Immature natural killer cell (primary cell): ENCODE data around the gene CYBC1. TPM values are rescaled to one million over a fixed set of nuclear protein-coding genes. Genes with fewer than 3 reads are reported as not detected.

Source experiments
- DNase-seq, 3 donors: peaks; one replicate each; pipeline ENCODE4 v3.0.0; 2022; ENCODE audit warnings: mixed read lengths in 1 of 3
- H3K27ac Mint-ChIP-seq, 6 donors: one replicate each; pipeline ENCODE4 v1.8.0; 2020; ENCODE audit warnings: mixed read lengths in 6 of 6, mild to moderate bottlenecking in 5 of 6, inconsistent platforms in 4 of 6, moderate library complexity in 3 of 6
- H3K27me3 Mint-ChIP-seq, 3 donors: one replicate each; pipeline ENCODE4 v1.8.0; 2020 to 2021; ENCODE audit warnings: low read depth in 3 of 3, mild to moderate bottlenecking in 3 of 3, mixed read lengths in 3 of 3, moderate library complexity in 3 of 3, inconsistent platforms in 1 of 3
- H3K36me3 Mint-ChIP-seq, 3 donors: one replicate each; pipeline ENCODE4 v1.8.0; 2020; ENCODE audit warnings: mixed read lengths in 3 of 3, inconsistent platforms in 2 of 3, mild to moderate bottlenecking in 2 of 3
- H3K4me1 Mint-ChIP-seq, 2 donors: one replicate each; pipeline ENCODE4 v1.8.0; 2020; ENCODE audit warnings: inconsistent platforms in 2 of 2, mild to moderate bottlenecking in 2 of 2, mixed read lengths in 2 of 2, moderate library complexity in 1 of 2
- H3K4me3 Mint-ChIP-seq, 5 donors: one replicate each; pipeline ENCODE4 v1.8.0; 2020; ENCODE audit warnings: mild to moderate bottlenecking in 5 of 5, mixed read lengths in 5 of 5, inconsistent platforms in 3 of 5, moderate library complexity in 3 of 5
- H3K9me3 Mint-ChIP-seq, 6 donors: one replicate each; pipeline ENCODE4 v1.8.0; 2020; ENCODE audit warnings: mild to moderate bottlenecking in 6 of 6, mixed read lengths in 6 of 6, inconsistent platforms in 4 of 6, moderate library complexity in 3 of 6
- polyA plus RNA-seq, 3 donors: library from polyadenylated mRNA; unstranded; fragments of 300-500 nt; fragmentation: Illumina TruSeq; gene quantifications; one replicate each; pipeline ENCODE4 v1.2.3, GENCODE V29; 2021

The CYBC1 gene
- polyA plus RNA-seq, result 100 to 1,000 TPM; 182 to 246 (median 243) TPM

GRCh38 chr17:82450357-82451106, at the start of gene CYBC1:
CYBC1 (minus strand) TSS chr17:82450752; CDS start chr17:82449254, 1,498 bp downstream.
- Mint-ChIP-seq H3K4me1 (peaks cover 36 to 38% of the 10 kb centered on the region in 2 donors), H3K4me3 (peak within 1 kb of the TSS; percentile 94 to 98 (median 95)), H3K9me3 (no peaks in the 10 kb centered on the region), H3K36me3 (no peaks in the 10 kb centered on the region), H3K27ac (peak within 1 kb of the TSS; percentile 96 to 99 (median 98)), H3K27me3 (peaks cover 7 to 20% (median 9%) of the 10 kb centered on the region in 3 donors)
- peak; percentile 90 to 94 (median 93) for DNase-seq

- Mint-ChIP-seq H3K4me3 (peak overlapping the region; percentile 91 to 95 (median 92)), H3K36me3 (no peaks in the 10 kb centered on the region), H3K27ac (peak overlapping the region; percentile 89 to 96 (median 95)), H3K4me1 (peaks cover 28 to 38% of the 10 kb centered on the region in 2 donors), H3K27me3 (peaks cover 16 to 34% (median 17%) of the 10 kb centered on the region in 3 donors), H3K9me3 (no peaks in the 10 kb centered on the region)
- DNase-seq, result peak; percentile 61 to 65 (median 62)
Observed at GRCh38 chr17:82497483-82498405, 47.2 kb upstream of the CYBC1 start.

GRCh38 chr17:82496529-82497434, 46.2 kb upstream of the CYBC1 start:
- DNase-seq, result peak; percentile 91 to 94 (median 92)
- H3K9me3 Mint-ChIP-seq, result no peaks in the 10 kb centered on the region
- peaks cover 16 to 34% (median 17%) of the 10 kb centered on the region in 3 donors for H3K27me3 Mint-ChIP-seq
- H3K4me1 Mint-ChIP-seq, result peaks cover 28 to 38% of the 10 kb centered on the region in 2 donors
- peak overlapping the region; percentile 84 to 96 (median 94) for H3K27ac Mint-ChIP-seq
- H3K36me3 Mint-ChIP-seq, result no peaks in the 10 kb centered on the region
- peak overlapping the region; percentile 67 to 78 (median 74) for H3K4me3 Mint-ChIP-seq

- Mint-ChIP-seq H3K4me3 (peak overlapping the region; percentile 67 to 78 (median 74)), H3K27ac (peak overlapping the region; percentile 84 to 96 (median 94)), H3K4me1 (peaks cover 28 to 38% of the 10 kb centered on the region in 2 donors), H3K27me3 (peaks cover 14 to 34% (median 17%) of the 10 kb centered on the region in 3 donors), H3K36me3 (no peaks in the 10 kb centered on the region), H3K9me3 (no peaks in the 10 kb centered on the region)
- no peak for DNase-seq
Observed at GRCh38 chr17:82495844-82496528, 45.4 kb upstream of the CYBC1 start.

- H3K4me3 Mint-ChIP-seq, result peak overlapping the region; percentile 62 to 76 (median 66)
- peak overlapping the region; percentile 88 to 97 (median 96) for H3K27ac Mint-ChIP-seq
- no peaks in the 10 kb centered on the region for H3K9me3 Mint-ChIP-seq
- H3K27me3 Mint-ChIP-seq, result peaks cover 14 to 34% (median 17%) of the 10 kb centered on the region in 3 donors
- DNase-seq, result peak; percentile 90 to 93 (median 90)
- H3K4me1 Mint-ChIP-seq, result peaks cover 28 to 37% of the 10 kb centered on the region in 2 donors
- no peaks in the 10 kb centered on the region for H3K36me3 Mint-ChIP-seq
Observed at GRCh38 chr17:82494236-82495055, 43.9 kb upstream of the CYBC1 start.

- H3K4me3 Mint-ChIP-seq, result no peak overlapping the region
- H3K36me3 Mint-ChIP-seq, result peaks cover 0 to 7% (median 0%) of the 10 kb centered on the region in 3 donors
- H3K9me3 Mint-ChIP-seq, result no peaks in the 10 kb centered on the region
- peaks cover 24 to 28% of the 10 kb centered on the region in 2 donors for H3K4me1 Mint-ChIP-seq
- DNase-seq, result no peak
- H3K27ac Mint-ChIP-seq, result peak overlapping the region in 4 of 6 donors; percentile 32 to 88 (median 64)
- H3K27me3 Mint-ChIP-seq, result peaks cover 14 to 32% (median 17%) of the 10 kb centered on the region in 3 donors
Observed at GRCh38 chr17:82493226-82493781, 42.8 kb upstream of the CYBC1 start.

GRCh38 chr17:82492643-82493225, 42.2 kb upstream of the CYBC1 start:
- Mint-ChIP-seq H3K4me1 (peaks cover 19 to 24% of the 10 kb centered on the region in 2 donors), H3K27me3 (peaks cover 11 to 26% (median 16%) of the 10 kb centered on the region in 3 donors), H3K4me3 (no peak overlapping the region), H3K27ac (peak overlapping the region in 3 of 6 donors; percentile 32 to 49 (median 44)), H3K36me3 (peaks cover 0 to 8% (median 0%) of the 10 kb centered on the region in 3 donors), H3K9me3 (no peaks in the 10 kb centered on the region)
- no peak for DNase-seq

GRCh38 chr17:82491533-82491932, 41.0 kb upstream of the CYBC1 start:
- no peaks in the 10 kb centered on the region for H3K9me3 Mint-ChIP-seq
- H3K27me3 Mint-ChIP-seq, result peaks cover 11 to 17% (median 13%) of the 10 kb centered on the region in 3 donors
- H3K4me1 Mint-ChIP-seq, result peaks cover 21 to 28% of the 10 kb centered on the region in 2 donors
- peaks cover 0 to 14% (median 3%) of the 10 kb centered on the region in 3 donors for H3K36me3 Mint-ChIP-seq
- H3K27ac Mint-ChIP-seq, result peak overlapping the region in 1 of 6 donors; percentile 55
- H3K4me3 Mint-ChIP-seq, result no peak overlapping the region
- no peak for DNase-seq

GRCh38 chr17:82491196-82491530, 40.6 kb upstream of the CYBC1 start:
- H3K27me3 Mint-ChIP-seq, result peaks cover 10 to 18% (median 11%) of the 10 kb centered on the region in 3 donors
- no peak for DNase-seq
- H3K27ac Mint-ChIP-seq, result no peak overlapping the region
- peaks cover 24 to 28% of the 10 kb centered on the region in 2 donors for H3K4me1 Mint-ChIP-seq
- H3K36me3 Mint-ChIP-seq, result peaks cover 0 to 17% (median 7%) of the 10 kb centered on the region in 3 donors
- H3K4me3 Mint-ChIP-seq, result no peak overlapping the region
- H3K9me3 Mint-ChIP-seq, result no peaks in the 10 kb centered on the region

- Mint-ChIP-seq H3K27ac (peak overlapping the region in 3 of 6 donors; percentile 1 to 64 (median 6)), H3K4me3 (no peak overlapping the region), H3K36me3 (peaks cover 0 to 19% (median 11%) of the 10 kb centered on the region in 3 donors), H3K27me3 (peaks cover 10 to 18% (median 11%) of the 10 kb centered on the region in 3 donors), H3K4me1 (peaks cover 25 to 32% of the 10 kb centered on the region in 2 donors), H3K9me3 (no peaks in the 10 kb centered on the region)
- no peak for DNase-seq
Observed at GRCh38 chr17:82490512-82491195, 40.1 kb upstream of the CYBC1 start.
